Naive thymus-derived CD4-positive, alpha-beta T cell (primary cell): ENCODE results near the gene MAPK12. TPM values are rescaled to one million over a fixed set of nuclear protein-coding genes. Genes with fewer than 3 reads are reported as not detected.

Experiments
- ATAC-seq: fragments of 150-1000 bp; cut with Tn5 transposase; 2 replicates; pipeline ENCODE4 v1.10.0; 2021; ENCODE audit warnings: mild to moderate bottlenecking, moderate library complexity
- CTCF ChIA-PET: fragments of 350-600 bp; sonication (Branson Sonifier 250); formaldehyde crosslinking; loops from one replicate; lab custom pipeline; 2021; ENCODE audit warnings: antibody characterized with exemption; lab: Charles Lee
- POLR2A ChIA-PET: fragments of 350-600 bp; sonication (Branson Sonifier 250); formaldehyde crosslinking; loops from one replicate; lab custom pipeline; 2021; ENCODE audit warnings: antibody characterized with exemption, inconsistent platforms; lab: Charles Lee
- DNase-seq, 9 donors: peaks; one replicate each; pipeline versions ENCODE4 v3.0.0 to v3.0.0-alpha.2; 2020 to 2022; ENCODE audit warnings: mixed read lengths in 1 of 9
- H3K27ac ChIP-seq: one replicate; pipeline ENCODE4 v1.7.0; 2013; ENCODE audit warnings: mild to moderate bottlenecking, low read depth, low read length, moderate library complexity
- H3K27me3 ChIP-seq, 2 donors: one replicate each; pipeline ENCODE4 v1.7.0; 2013; ENCODE audit warnings: low read length in 2 of 2, mild to moderate bottlenecking in 2 of 2, moderate library complexity in 2 of 2; ENCODE audit not compliant: control insufficient read depth in 2 of 2, insufficient read depth in 2 of 2
- H3K36me3 ChIP-seq, 3 experiments: 1 replicate in 2 of 3; 2 replicates in 1 of 3; pipeline ENCODE4 v1.7.0; 2013; ENCODE audit warnings: low read length in 3 of 3, mild to moderate bottlenecking in 3 of 3, moderate library complexity in 1 of 3; ENCODE audit not compliant: insufficient read depth in 3 of 3, control insufficient read depth in 2 of 3
- H3K4me1 ChIP-seq, 2 donors: one replicate each; pipeline ENCODE4 v1.7.0; 2013; ENCODE audit warnings: low read length in 2 of 2, mild to moderate bottlenecking in 2 of 2, moderate library complexity in 1 of 2; ENCODE audit not compliant: control insufficient read depth in 2 of 2, insufficient read depth in 2 of 2
- H3K4me3 ChIP-seq: 2 replicates; pipeline ENCODE4 v1.7.0; 2013; ENCODE audit warnings: mild to moderate bottlenecking, low read length
- H3K9me3 ChIP-seq, 3 experiments: 1 replicate in 2 of 3; 2 replicates in 1 of 3; pipeline ENCODE4 v1.7.0; 2013; ENCODE audit warnings: low read length in 3 of 3; ENCODE audit not compliant: control insufficient read depth in 2 of 3
- H3K27ac Mint-ChIP-seq, 9 donors: one replicate each; pipeline ENCODE4 v1.8.0; 2020 to 2022; ENCODE audit warnings: mixed read lengths in 9 of 9, mild to moderate bottlenecking in 8 of 9, moderate library complexity in 5 of 9, inconsistent platforms in 2 of 9
- H3K27me3 Mint-ChIP-seq, 5 donors: one replicate each; pipeline ENCODE4 v1.8.0; 2021 to 2022; ENCODE audit warnings: mixed read lengths in 5 of 5, mild to moderate bottlenecking in 1 of 5
- H3K36me3 Mint-ChIP-seq, 5 donors: one replicate each; pipeline ENCODE4 v1.8.0; 2020 to 2022; ENCODE audit warnings: mixed read lengths in 5 of 5, mild to moderate bottlenecking in 3 of 5, inconsistent platforms in 1 of 5
- H3K4me1 Mint-ChIP-seq, 7 donors: one replicate each; pipeline ENCODE4 v1.8.0; 2020 to 2022; ENCODE audit warnings: mixed read lengths in 7 of 7, mild to moderate bottlenecking in 3 of 7, inconsistent platforms in 1 of 7
- H3K4me3 Mint-ChIP-seq, 10 donors: one replicate each; pipeline ENCODE4 v1.8.0; 2020 to 2022; ENCODE audit warnings: mild to moderate bottlenecking in 10 of 10, mixed read lengths in 10 of 10, moderate library complexity in 6 of 10, inconsistent platforms in 2 of 10
- H3K9me3 Mint-ChIP-seq, 11 donors: one replicate each; pipeline ENCODE4 v1.8.0; 2020 to 2022; ENCODE audit warnings: mixed read lengths in 11 of 11, mild to moderate bottlenecking in 4 of 11, inconsistent platforms in 1 of 11, moderate library complexity in 1 of 11
- intact Hi-C, 2 donors: fragments of 100-400 bp; cut with micrococcal nuclease; formaldehyde crosslinking; loops; one replicate each; pipeline ENCODE4 v1.15.1; 2023
- polyA plus RNA-seq, 2 donors: library from polyadenylated mRNA; unstranded; fragments of 300-500 nt; fragmentation: Illumina TruSeq; gene quantifications; one replicate each; pipeline ENCODE4 v1.2.3, GENCODE V29; 2021
- total RNA-seq, 6 experiments: library from RNA in 5 of 6; stranded (reverse) in 5 of 6; gene quantifications; 1 replicate in 5 of 6; 2 replicates in 1 of 6; pipeline ENCODE4 v1.2.3 and lab custom pipeline; 2021 to 2026

The MAPK12 gene
- total and polyA plus RNA-seq, 7 experiments from 2014 or later = 0.07 to 6.2 (median 2.1) TPM; not detected in 1

GRCh38 chr22:50252082-50253045 is 9.1 kb downstream of the MAPK12 start:
- intact Hi-C loops = loop anchor here (1.0 to 5.0 kb wide), 10 partner anchors 8 to 439 kb away; partner anchors contain the start of genes DENND6B (in 1 of the 2), MAPK11 (in 1 of the 2) and SCO2 (in 1 of the 2)
- H3K4me1 Mint-ChIP-seq = peaks cover under 1 to 22% (median 10%) of the 10 kb centered on the region in 7 donors

GRCh38 chr22:50251477-50252081 is 9.9 kb downstream of the MAPK12 start:
- Mint-ChIP-seq H3K4me3 (peak overlapping the region; percentile 17 to 83 (median 66)), H3K9me3 (no peaks in the 10 kb centered on the region), H3K27ac (peak overlapping the region in 4 of 9 donors; percentile 31 to 76 (median 70)), H3K36me3 (peaks cover 0 to 3% (median 0%) of the 10 kb centered on the region in 5 donors), H3K4me1 (peaks cover 4 to 26% (median 15%) of the 10 kb centered on the region in 7 donors), H3K27me3 (no peaks in the 10 kb centered on the region)
- Histone ChIP-seq H3K9me3 (no peaks in the 10 kb centered on the region), H3K4me3 (peak overlapping the region; percentile 71), H3K27me3 (no peaks in the 10 kb centered on the region), H3K27ac (peak overlapping the region; percentile 71), H3K36me3 (peaks cover 0 to 24% (median 0%) of the 10 kb centered on the region in 3 experiments), H3K4me1 (peaks cover 23 to 33% of the 10 kb centered on the region in 2 donors)
- DNase-seq (peak in 2 of 9 donors; percentile 18 to 38), ATAC-seq (no peak)
- ChIA-PET CTCF (interaction anchor here (0.7 to 2.6 kb wide), 12 partner anchors 9 to 440 kb away, joined by 3 to 18 read pairs (median 4); partner anchors contain the start of genes LMF2, NCAPH2 and SCO2), POLR2A (interaction anchor here (0.8 to 3.6 kb wide), 14 partner anchors 9 to 372 kb away, joined by 3 to 24 read pairs (median 6); partner anchors contain the start of gene SCO2)
- intact Hi-C loops = loop anchor here (1.0 to 5.0 kb wide), 11 partner anchors 7 to 440 kb away; partner anchors contain the start of genes MAPK11 (in 2 of the 2), DENND6B (in 1 of the 2) and SCO2 (in 1 of the 2)

More at GRCh38 chr22:50252082-50253045, 9.1 kb downstream of the MAPK12 start:
- Histone ChIP-seq H3K27me3 (no peaks in the 10 kb centered on the region), H3K4me1 (peaks cover 21 to 32% of the 10 kb centered on the region in 2 donors), H3K27ac (peak overlapping the region; percentile 71), H3K9me3 (no peaks in the 10 kb centered on the region), H3K4me3 (no peak overlapping the region), H3K36me3 (peaks cover 0 to 18% (median 0%) of the 10 kb centered on the region in 3 experiments)
- peak overlapping the region; percentile 26 to 83 (median 66) for H3K4me3 Mint-ChIP-seq
- peaks cover 0 to 3% (median 0%) of the 10 kb centered on the region in 5 donors for H3K36me3 Mint-ChIP-seq
- peak overlapping the region in 5 of 9 donors; percentile 31 to 76 (median 34) for H3K27ac Mint-ChIP-seq
- peaks cover 0 to 2% (median 0%) of the 10 kb centered on the region in 5 donors for H3K27me3 Mint-ChIP-seq
- POLR2A ChIA-PET = interaction anchor here (0.6 to 3.6 kb wide), 12 partner anchors 10 to 372 kb away, joined by 3 to 24 read pairs (median 6); partner anchors contain the start of gene SCO2
- H3K9me3 Mint-ChIP-seq = no peaks in the 10 kb centered on the region
- DNase-seq (peak; percentile 50 to 73 (median 63)), ATAC-seq (peak; percentile 81)
- CTCF ChIA-PET = interaction anchor here (0.7 to 2.6 kb wide), 11 partner anchors 10 to 439 kb away, joined by 3 to 18 read pairs (median 4); partner anchors contain the start of genes LMF2 and NCAPH2

GRCh38 chr22:50250555-50251476 is 10.7 kb downstream of the MAPK12 start, which contains the start of gene HDAC10:
HDAC10 (minus strand) TSS chr22:50251265; CDS start chr22:50251032, 233 bp downstream.
- Mint-ChIP-seq H3K4me1 (peaks cover 4 to 26% (median 17%) of the 10 kb centered on the region in 7 donors), H3K27ac (peak within 1 kb of the TSS in 7 of 9 donors; percentile 31 to 80 (median 65)), H3K36me3 (peaks cover 0 to 3% (median 0%) of the 10 kb centered on the region in 5 donors), H3K4me3 (peak within 1 kb of the TSS; percentile 61 to 88 (median 80)), H3K27me3 (no peaks in the 10 kb centered on the region), H3K9me3 (no peaks in the 10 kb centered on the region)
- Histone ChIP-seq H3K36me3 (peaks cover 0 to 32% (median 0%) of the 10 kb centered on the region in 3 experiments), H3K27me3 (no peaks in the 10 kb centered on the region), H3K9me3 (no peaks in the 10 kb centered on the region), H3K4me1 (peaks cover 25 to 38% of the 10 kb centered on the region in 2 donors), H3K27ac (peak within 1 kb of the TSS; percentile 71), H3K4me3 (peak within 1 kb of the TSS; percentile 71)
- peak; percentile 60 to 86 (median 71) for DNase-seq
- ChIA-PET CTCF (interaction anchor here (0.6 to 2.6 kb wide), 12 partner anchors 8 to 441 kb away, joined by 3 to 18 read pairs (median 4); partner anchors contain the start of genes LMF2, NCAPH2 and SCO2), POLR2A (interaction anchor here (0.8 to 3.6 kb wide), 17 partner anchors 8 to 373 kb away, joined by 3 to 24 read pairs (median 5); partner anchors contain the start of genes NCAPH2 and SCO2)
- intact Hi-C loops = loop anchor here (1.0 to 5.0 kb wide), 4 partner anchors 10 to 276 kb away; partner anchors contain the start of genes MAPK11 (in 1 of the 2) and SCO2 (in 1 of the 2)
- peak; percentile 78 for ATAC-seq

- Histone ChIP-seq H3K27me3 (no peaks in the 10 kb centered on the region), H3K27ac (peak overlapping the region; percentile 71), H3K9me3 (no peaks in the 10 kb centered on the region), H3K4me1 (peaks cover 29 to 43% of the 10 kb centered on the region in 2 donors), H3K4me3 (peak overlapping the region; percentile 71), H3K36me3 (peaks cover 0 to 34% (median 0%) of the 10 kb centered on the region in 3 experiments)
- DNase-seq (no peak), ATAC-seq (no peak)
- CTCF ChIA-PET = interaction anchor here (0.9 to 2.2 kb wide), 4 partner anchors 7 to 370 kb away, joined by 3 to 10 read pairs (median 6); no protein-coding TSS in a partner anchor
- Mint-ChIP-seq H3K27me3 (no peaks in the 10 kb centered on the region), H3K4me1 (peaks cover 4 to 26% (median 17%) of the 10 kb centered on the region in 7 donors), H3K36me3 (peaks cover 0 to 3% (median 0%) of the 10 kb centered on the region in 5 donors), H3K27ac (peak overlapping the region in 3 of 9 donors; percentile 54 to 69 (median 66)), H3K9me3 (no peaks in the 10 kb centered on the region), H3K4me3 (peak overlapping the region; percentile 61 to 88 (median 80))
- intact Hi-C loops = loop anchor here (5.0 kb wide), 2 partner anchors 62 to 277 kb away; partner anchors contain the start of gene SCO2 (in 1 of the 2)
- POLR2A ChIA-PET = interaction anchor here (1.0 to 3.6 kb wide), 9 partner anchors 9 to 371 kb away, joined by 3 to 24 read pairs (median 8); partner anchors contain the start of genes NCAPH2 and SCO2
Observed at GRCh38 chr22:50250249-50250554, 11.3 kb downstream of the MAPK12 start.
